DMS114 treated with DMSO at 0.1 percent for 48 hours (cell line): ENCODE results near the gene MS4A7.
"Not testable (repeated sequence)": the region's sequence is repeated elsewhere in the genome, so short reads cannot be mapped to it uniquely, and the experiment has no call there.

Experiments used
- DNase-seq: peaks from one replicate; lab custom pipeline; 2025; ENCODE audit not compliant: unreplicated experiment; lab: John Stamatoyannopoulos, UW

The MS4A7 gene, protein sequence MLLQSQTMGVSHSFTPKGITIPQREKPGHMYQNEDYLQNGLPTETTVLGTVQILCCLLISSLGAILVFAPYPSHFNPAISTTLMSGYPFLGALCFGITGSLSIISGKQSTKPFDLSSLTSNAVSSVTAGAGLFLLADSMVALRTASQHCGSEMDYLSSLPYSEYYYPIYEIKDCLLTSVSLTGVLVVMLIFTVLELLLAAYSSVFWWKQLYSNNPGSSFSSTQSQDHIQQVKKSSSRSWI

GRCh38 chr11:60378354-60378753 is at the start of gene MS4A7:
Gene MS4A7 (plus strand): TSS chr11:60378532. CDS start chr11:60383142, 4,610 bp downstream.
- no peak for DNase-seq

GRCh38 chr11:60332846-60333245 is 45.5 kb upstream of the MS4A7 start:
- no peak for DNase-seq

GRCh38 chr11:60334005-60334620 is 44.2 kb upstream of the MS4A7 start:
- DNase-seq, result peak; percentile 31

DNA sequence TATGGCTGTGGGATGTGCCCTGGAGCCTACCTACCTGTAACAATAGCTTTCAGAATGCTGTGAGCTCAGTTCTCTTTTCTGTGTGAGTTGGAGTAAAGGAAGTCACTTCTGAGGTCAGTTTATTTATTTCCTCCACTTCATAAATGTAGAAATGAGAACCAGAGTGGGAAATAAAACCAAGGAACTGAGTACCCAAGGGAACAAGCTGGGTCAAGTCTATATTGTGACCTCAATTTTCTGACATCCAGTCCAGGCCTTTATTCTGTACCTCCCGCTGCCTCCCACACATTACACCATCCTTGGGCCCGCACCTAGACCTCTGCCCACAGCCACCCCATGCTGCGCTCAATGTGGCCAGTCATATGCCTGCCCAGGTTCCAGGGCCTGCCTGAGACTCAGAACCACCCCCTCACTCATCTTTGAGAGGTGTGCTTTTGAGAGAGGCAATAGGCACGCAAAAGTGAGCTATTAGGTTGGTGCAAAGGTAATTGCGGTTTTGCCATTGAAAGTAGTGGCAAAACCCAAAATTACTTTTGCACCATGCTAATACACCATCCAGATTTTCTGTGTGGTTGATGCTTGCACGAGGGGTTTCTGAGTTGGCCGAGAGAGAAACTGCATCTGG is 41.5 kb upstream of the MS4A7 start:
- no peak for DNase-seq

DNA sequence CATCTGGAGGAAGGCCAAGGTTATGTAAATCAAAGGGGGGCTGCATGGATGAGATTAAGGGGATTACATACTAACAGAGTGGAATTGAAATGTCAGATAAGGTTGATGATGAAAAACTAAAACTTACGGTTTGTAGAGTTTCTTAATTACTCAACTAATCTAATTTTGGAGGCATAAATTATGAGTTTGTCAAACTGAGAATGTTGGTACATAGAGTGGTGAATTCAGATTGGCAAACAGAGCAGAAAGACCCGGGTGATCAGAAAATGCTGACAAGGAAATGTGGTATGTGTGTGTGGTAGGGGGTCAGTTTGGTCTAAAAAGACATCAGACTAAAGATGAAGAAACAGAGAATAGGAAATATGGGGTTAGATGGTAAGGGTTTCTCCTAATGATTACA is 40.3 kb upstream of the MS4A7 start:
- DNase-seq, result no peak

DNA sequence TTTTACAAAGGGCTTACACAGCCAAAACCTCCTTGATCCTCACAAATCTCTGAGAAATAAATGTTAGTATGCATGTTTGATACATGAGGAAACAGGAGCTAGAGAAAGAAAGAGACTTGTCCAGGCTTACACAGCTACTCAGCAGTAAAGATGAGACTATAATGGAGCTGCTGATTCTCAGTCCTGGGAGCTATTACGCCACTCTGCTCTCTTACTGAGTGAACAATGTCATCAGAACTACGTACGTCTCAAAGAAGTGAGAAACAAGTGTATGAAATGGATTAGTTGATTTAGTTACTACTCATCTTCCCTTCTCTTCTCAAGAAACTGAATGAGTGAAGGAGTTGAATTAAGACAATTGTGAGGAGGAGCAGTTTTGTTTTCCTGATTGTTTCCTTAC is 39.0 kb upstream of the MS4A7 start:
- no peak for DNase-seq

- DNase-seq, result no peak
Observed at GRCh38 chr11:60343094-60343704, 35.1 kb upstream of the MS4A7 start.

DNA sequence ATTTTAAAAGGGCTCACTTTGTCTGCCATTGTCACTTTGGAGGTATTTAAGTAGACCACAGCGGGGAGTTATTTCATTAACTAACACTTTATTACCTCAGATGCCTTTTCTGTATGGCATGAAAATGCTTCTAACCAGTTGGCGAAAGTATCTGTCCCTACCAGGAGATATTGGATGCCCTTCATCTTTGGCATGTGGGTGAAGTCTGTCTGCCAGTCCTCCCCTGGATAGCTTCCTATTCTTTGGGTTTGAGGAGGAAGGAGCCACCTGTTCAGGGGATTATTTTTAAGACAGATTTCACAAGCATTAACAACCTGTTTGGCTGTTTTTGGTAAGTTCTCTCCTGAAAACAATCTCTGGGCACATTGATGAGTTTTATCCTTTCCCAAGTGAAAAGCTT is 34.2 kb upstream of the MS4A7 start:
- DNase-seq, result no peak

DNA sequence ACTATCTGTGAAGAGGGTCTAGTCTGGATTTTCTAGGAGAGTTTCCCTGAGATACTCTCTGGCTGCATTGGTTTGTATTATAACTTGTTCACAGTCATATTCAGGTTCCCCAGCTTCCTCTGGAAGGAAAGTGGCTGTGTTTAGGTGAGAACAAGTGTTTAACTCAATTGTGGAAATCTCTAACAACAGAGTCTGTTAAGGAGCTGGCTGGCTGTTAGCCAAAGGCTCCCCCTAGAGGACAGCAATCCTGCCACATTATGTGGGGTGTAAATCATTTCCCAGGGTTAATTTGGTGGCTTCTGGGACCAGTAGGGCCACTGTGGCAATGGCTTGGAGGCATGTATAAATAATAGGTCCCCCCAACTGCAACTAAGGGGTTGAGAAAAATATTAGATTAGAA is 32.8 kb upstream of the MS4A7 start:
- DNase-seq, result no peak

DNA sequence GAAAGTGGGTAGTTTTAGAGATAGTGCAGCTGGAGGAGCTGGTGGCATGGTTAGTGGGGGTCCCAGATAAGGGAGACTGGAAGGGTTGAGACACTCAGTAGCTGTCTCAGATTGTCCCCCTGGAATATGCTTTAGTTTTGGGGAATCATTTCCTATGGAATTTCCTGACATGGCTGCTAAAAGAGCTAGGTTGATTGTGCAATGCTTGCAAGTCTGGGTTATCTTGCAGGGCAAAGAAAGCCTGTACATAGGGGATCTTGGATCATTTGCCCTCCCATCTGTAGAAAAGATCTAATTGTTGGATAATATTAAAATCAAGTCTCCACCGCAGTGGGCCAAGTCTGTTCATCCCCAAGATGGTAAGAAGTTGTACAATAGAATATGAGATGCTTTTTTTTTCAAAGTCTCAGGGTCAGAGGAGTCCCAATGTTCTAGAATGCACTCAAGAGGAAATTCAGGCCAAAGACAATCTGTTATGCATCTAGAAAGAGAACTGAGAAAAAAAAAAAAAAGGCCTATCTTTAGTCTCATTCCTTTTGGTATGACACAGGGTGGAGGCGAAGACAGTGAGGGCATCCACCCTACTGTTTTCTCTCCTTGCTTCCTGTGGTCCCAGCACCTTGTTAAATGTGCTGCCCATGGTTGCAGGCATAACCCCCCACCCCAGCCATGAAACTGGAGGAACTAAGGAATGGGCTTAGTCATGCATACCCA is 31.1 kb upstream of the MS4A7 start:
- DNase-seq, result no peak

DNA sequence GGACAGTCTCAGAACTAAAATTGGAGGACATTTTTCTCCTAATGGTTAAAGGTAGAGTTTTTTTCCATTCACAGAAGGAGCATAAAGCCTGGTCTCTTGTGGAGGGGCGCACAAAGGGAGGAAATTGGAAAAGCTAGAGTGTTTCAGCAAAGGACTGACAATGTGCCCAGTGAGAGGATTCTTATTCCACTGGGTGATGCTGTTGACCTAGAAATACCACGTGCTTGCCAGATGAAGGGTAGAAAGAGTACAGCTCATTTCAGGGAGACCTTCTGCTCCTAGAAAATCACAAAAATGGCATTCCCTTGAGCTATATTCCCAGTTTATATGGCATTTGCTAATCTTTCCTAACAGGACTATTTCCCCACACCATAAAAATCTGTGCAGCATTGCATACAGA is 30.2 kb upstream of the MS4A7 start:
- no peak for DNase-seq

DNA sequence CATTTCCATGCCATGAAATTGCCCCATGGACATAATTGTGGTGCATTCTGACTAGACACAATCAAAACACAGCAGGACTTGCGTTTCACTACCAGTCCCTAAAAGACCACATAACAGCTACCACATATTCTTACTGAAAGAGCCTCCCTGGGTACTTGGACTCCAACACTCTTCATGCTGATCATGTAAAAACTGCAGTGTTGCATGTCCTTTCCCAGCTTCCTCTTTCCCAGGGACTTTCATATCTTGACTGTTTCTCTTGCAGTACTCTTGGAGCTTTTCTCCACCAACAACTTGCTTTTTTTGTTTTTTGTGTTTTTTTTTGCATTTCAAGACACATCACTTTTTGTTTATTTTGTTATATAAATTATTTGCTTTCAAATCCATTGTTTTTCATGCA is 28.3 kb upstream of the MS4A7 start:
- no peak for DNase-seq

DNA sequence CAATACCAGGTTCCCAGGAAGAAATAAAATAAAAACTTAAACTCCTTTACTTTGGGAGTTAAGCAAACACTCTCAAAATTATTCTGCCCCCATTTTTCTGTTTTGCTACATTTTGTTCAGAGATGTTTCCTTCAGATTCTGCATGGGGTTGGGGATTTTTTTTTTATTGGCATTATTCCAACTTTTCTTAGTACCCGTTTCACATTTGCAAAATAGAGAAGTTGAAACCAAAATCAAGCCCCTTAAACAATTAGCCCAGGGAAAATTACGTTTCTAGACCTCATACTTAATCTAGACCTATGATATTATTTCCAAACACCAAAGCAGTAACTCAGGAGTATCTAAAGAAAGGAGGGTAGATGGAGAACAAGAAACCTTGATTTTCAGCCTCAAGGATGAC is 20.6 kb upstream of the MS4A7 start:
- DNase-seq, result no peak

GRCh38 chr11:60360621-60361020 is 17.7 kb upstream of the MS4A7 start:
- DNase-seq, result no peak

GRCh38 chr11:60362241-60362640 is 16.1 kb upstream of the MS4A7 start:
- no peak for DNase-seq

DNA sequence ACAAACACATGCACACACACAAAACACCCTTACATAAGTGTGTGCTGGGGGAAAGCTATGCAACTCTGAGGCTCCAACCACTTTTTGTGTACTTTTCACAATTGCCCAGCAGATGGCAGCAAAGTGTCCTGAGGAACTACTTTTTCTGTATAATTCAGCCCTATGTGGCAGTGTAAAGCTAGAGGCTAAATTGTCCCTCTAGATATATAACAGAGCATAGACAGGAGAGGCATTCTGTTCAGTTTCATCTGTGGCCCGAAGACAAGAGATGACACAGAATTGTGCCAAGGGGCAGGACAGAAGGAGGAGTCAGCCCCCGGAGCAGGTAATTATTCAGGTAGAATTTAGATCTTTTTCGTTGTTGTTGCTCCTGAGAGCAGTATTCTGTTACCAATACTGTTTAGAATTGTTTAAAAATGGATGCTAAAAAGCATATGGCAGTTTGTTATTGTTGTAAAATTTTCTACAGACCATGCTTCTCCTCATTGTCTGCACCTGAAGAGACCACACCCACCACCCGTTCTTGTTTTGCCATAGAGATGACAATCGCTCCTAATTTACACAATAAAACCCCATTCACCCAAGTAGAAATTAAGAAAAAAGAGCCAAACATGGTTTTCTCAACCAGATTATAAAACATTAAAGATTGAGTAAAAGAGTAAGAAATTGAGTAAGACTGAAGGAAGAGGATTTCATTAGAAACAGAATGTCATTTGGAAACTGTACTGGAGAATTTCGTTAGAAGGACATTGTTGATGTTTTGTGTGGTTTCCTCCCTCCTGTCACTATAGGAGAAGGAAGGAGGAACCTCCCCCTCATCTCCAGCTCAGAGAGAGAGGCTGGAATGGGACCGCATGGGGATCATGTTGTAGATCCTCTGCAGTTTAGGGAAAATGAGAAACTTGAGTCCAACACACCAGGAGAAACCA is 14.5 kb upstream of the MS4A7 start:
- DNase-seq, result peak; percentile 63

DNA sequence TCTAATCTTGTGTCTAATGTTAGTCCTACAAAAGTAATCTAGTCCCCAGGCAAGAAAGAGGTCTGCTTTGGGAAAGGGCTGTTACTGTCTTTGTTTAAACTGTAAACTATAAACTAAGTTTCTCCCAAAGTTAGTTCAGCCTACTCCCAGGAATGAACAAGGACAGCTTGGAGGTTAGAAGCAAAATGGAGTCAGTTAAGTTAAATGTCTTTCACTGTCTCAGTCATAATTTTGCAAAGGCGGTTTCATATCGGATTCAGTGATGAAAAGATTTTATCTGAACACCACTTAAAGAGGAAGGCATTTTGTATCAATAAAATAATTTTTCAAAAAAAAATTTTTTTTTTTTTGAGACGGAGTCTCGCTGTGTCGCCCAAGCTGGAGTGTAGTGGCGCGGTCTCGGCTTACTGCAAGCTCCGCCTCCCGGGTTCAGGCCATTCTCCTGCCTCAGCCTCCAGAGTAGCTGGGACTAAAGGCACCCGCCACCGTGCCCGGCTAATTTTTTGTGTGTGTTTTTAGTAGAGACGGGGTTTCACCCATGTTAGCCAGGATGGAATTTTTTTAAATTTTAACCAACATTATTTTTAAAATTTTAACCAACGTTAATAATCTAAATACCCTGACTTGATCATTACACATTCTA is 11.9 kb upstream of the MS4A7 start:
- DNase-seq, result not testable (repeated sequence)

GRCh38 chr11:60367009-60367408 is 11.3 kb upstream of the MS4A7 start:
- no peak for DNase-seq

DNA sequence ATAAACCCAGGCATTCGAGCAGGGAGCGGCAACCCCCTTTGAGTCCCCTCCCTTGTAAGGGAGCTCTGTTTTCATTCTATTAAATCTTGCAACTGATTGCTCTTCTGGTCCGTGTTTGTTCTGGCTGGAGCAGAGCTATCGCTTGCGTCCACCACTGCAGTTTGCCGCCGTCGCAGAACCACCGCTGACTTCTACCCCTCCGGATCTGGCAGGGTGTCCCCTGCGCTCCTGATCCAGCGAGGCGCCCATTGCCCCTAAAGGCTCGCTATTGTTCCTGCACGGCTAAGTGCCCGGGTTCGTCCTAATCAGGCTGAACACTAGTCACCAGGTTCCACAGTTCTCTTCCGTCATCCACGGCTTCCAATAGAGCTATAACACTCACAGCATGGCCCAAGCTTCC is 10.4 kb upstream of the MS4A7 start:
- DNase-seq, result no peak

DNA sequence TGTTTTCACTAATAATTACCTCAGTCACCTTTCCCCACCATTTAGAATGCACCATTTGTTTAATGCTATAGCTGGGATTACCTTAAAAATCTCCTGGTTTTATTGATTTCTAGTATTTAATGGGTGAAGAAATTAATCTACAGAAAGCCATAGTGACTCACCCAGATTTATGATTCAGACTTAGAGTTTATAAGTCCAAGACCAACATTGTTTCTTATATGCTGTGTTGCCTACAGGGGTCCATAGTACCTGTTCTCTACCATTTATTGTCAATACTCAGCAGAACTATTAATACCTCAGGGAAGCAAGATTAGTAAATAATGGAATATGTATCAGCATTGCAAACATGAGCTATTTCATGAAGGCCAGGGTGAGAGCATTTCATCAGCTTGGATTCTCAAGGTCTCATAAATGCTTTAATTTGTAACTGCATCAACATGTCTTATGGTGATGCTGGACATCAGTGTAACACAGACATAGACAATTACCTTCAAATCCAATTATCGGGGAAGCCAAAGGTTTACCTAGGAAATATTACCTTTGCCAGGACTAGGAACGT is 8.0 kb upstream of the MS4A7 start:
- no peak for DNase-seq
